Calu3 (cell line): ENCODE data around the gene KIF26B. TPM values are rescaled to one million over a fixed set of nuclear protein-coding genes. Genes with fewer than 3 reads are reported as not detected.

Experiments used
- BruUV-seq: library from RNA; stranded (reverse); fragments of 400-500 nt; replicated peaks from 2 replicates; lab custom pipeline; 2021; lab: Mats Ljungman, UMichigan
- CTCF ChIA-PET: fragments of 300-600 bp; sonication (Branson Sonifier 250); formaldehyde crosslinking; loops from one replicate; lab custom pipeline; 2022; ENCODE audit warnings: antibody characterized with exemption; lab: Charles Lee
- DNase-seq: peaks from one replicate; pipeline ENCODE4 v3.0.0; 2022
- H3K27ac Mint-ChIP-seq: one replicate; pipeline ENCODE4 v1.8.0; 2022; ENCODE audit warnings: mixed read lengths; ENCODE audit not compliant: unreplicated experiment
- H3K27me3 Mint-ChIP-seq: one replicate; pipeline ENCODE4 v1.8.0; 2022; ENCODE audit warnings: mixed read lengths; ENCODE audit not compliant: unreplicated experiment
- H3K36me3 Mint-ChIP-seq: one replicate; pipeline ENCODE4 v1.8.0; 2022; ENCODE audit warnings: mild to moderate bottlenecking, moderate library complexity, mixed read lengths; ENCODE audit not compliant: insufficient read depth, unreplicated experiment
- H3K4me1 Mint-ChIP-seq: one replicate; pipeline ENCODE4 v1.8.0; 2022; ENCODE audit warnings: mild to moderate bottlenecking, low read depth, mixed read lengths; ENCODE audit not compliant: unreplicated experiment
- H3K4me3 Mint-ChIP-seq: one replicate; pipeline ENCODE4 v1.8.0; 2022; ENCODE audit warnings: mild to moderate bottlenecking, low read depth, moderate library complexity, mixed read lengths; ENCODE audit not compliant: unreplicated experiment
- H3K9me3 Mint-ChIP-seq: one replicate; pipeline ENCODE4 v1.8.0; 2022; ENCODE audit warnings: low read depth, mixed read lengths; ENCODE audit not compliant: unreplicated experiment
- CTCF ChIP-seq: fragments of 200-600 bp; IDR thresholded peaks from one replicate; pipeline ENCODE4 v1.8.0; 2022; ENCODE audit warnings: antibody characterized with exemption; ENCODE audit not compliant: unreplicated experiment
- intact Hi-C: fragments of 100-400 bp; cut with micrococcal nuclease; formaldehyde crosslinking; loops from one replicate; pipeline ENCODE4 v1.10.0; 2022; ENCODE audit not compliant: unreplicated experiment
- total RNA-seq: library from RNA; stranded (reverse); gene quantifications from 2 replicates; pipeline ENCODE4 v1.2.3, GENCODE V29; 2022

Gene KIF26B
- total RNA-seq, 1 experiment from 2014 or later = 1.1 TPM

DNA sequence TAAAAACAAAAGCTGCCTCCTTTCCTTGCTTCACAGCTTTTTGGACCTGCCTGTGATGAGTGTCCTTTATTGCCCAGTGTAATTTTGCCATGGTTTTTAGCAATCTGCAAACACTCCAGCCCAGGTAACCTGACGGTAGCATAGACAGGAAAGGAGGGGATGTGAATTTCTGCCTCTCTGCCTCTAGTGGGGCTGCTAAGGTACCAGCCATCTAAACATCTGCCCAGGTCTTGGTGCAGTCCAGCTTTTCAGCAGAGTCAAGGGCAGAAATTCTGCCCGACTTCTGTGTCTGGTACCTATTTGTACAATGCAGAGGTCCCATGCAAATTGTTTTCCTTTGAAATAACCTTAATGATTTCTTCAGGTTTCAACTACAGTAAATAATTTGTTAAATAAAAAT is 371.4 kb downstream of the KIF26B start:
- Mint-ChIP-seq H3K36me3 (no peaks in the 10 kb centered on the region), H3K27me3 (no peaks in the 10 kb centered on the region), H3K4me3 (no peak overlapping the region), H3K4me1 (no peaks in the 10 kb centered on the region), H3K27ac (no peak overlapping the region), H3K9me3 (peaks cover 6% of the 10 kb centered on the region)
- CTCF ChIA-PET = no interaction called here
- intact Hi-C loops = no loop called here
- no TSS peak for BruUV-seq
- DNase-seq = no peak
- no peak for TF ChIP-seq CTCF

DNA sequence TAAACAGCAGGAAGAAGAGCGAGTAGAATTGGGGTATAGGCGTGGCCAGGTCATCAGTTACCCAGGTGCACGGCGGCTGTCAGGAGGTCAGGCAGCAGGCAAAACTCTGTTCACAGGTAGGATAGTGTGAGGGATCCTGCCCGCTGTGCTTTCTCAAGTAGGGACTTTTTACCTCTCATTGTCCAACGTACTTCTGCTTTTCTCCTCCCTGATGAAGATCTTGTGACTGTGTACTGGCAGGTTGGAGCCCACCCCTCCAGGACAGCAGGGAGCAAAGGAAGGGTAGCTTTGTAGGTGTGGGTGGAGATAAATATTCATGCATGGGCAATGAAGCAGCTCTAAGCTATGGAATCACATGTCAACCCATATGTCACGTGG is 373.5 kb downstream of the KIF26B start:
- no TSS peak for BruUV-seq
- Mint-ChIP-seq H3K27ac (no peak overlapping the region), H3K27me3 (no peaks in the 10 kb centered on the region), H3K9me3 (peaks cover 6% of the 10 kb centered on the region), H3K36me3 (no peaks in the 10 kb centered on the region), H3K4me3 (no peak overlapping the region), H3K4me1 (no peaks in the 10 kb centered on the region)
- no peak for TF ChIP-seq CTCF
- intact Hi-C loops = no loop called here
- DNase-seq = no peak
- CTCF ChIA-PET = no interaction called here

- peaks cover 3% of the 10 kb centered on the region for H3K9me3 Mint-ChIP-seq
- no peak overlapping the region for H3K27ac Mint-ChIP-seq
- H3K27me3 Mint-ChIP-seq = no peaks in the 10 kb centered on the region
- CTCF ChIA-PET = no interaction called here
- no peaks in the 10 kb centered on the region for H3K36me3 Mint-ChIP-seq
- DNase-seq = no peak
- intact Hi-C loops = no loop called here
- no peaks in the 10 kb centered on the region for H3K4me1 Mint-ChIP-seq
- no TSS peak for BruUV-seq
- no peak overlapping the region for H3K4me3 Mint-ChIP-seq
- TF ChIP-seq CTCF = no peak
Measured at GRCh38 chr1:245530937-245531336, 376.2 kb downstream of the KIF26B start.

GRCh38 chr1:245537992-245538391 is 383.2 kb downstream of the KIF26B start:
- H3K4me1 Mint-ChIP-seq = no peaks in the 10 kb centered on the region
- H3K4me3 Mint-ChIP-seq = no peak overlapping the region
- no peak for DNase-seq
- H3K27ac Mint-ChIP-seq = no peak overlapping the region
- CTCF ChIA-PET = interaction anchor here (0.6 kb wide), 1 partner anchor 12 kb away, joined by 3 read pairs; no protein-coding TSS in a partner anchor
- intact Hi-C loops = no loop called here
- no peak for TF ChIP-seq CTCF
- BruUV-seq = no TSS peak
- peaks cover 16% of the 10 kb centered on the region for H3K27me3 Mint-ChIP-seq
- H3K9me3 Mint-ChIP-seq = peaks cover 3% of the 10 kb centered on the region
- H3K36me3 Mint-ChIP-seq = no peaks in the 10 kb centered on the region
